ENCODE measurements around the gene SLC43A1. TPM values are rescaled to one million over a fixed set of nuclear protein-coding genes. Genes with fewer than 3 reads are reported as not detected.

The SLC43A1 gene
- total RNA-seq, 1 experiment from 2014 or later: 27.1 TPM

- TF ChIP-seq ZNF281 (CRISPR knock-in tag; IDR thresholded peaks at IDR 0.05) (no peak), GABPB1 (CRISPR knock-in tag; IDR thresholded peaks at IDR 0.05) (no peak), SMAD4 (CRISPR knock-in tag; IDR thresholded peaks at IDR 0.05) (no peak), MXD4 (CRISPR knock-in tag; IDR thresholded peaks at IDR 0.05; ENCODE audit: borderline replicate concordance) (no peak), ZNF121 (CRISPR knock-in tag; IDR thresholded peaks at IDR 0.05) (no peak), E2F4 (CRISPR knock-in tag; IDR thresholded peaks at IDR 0.05; ENCODE audit: borderline replicate concordance, low read depth) (no peak), OVOL2 (CRISPR knock-in tag; IDR thresholded peaks at IDR 0.05; ENCODE audit: borderline replicate concordance) (no peak), AR (CRISPR knock-in tag; IDR thresholded peaks at IDR 0.05) (no peak), SMAD3 (CRISPR knock-in tag; IDR thresholded peaks at IDR 0.05; ENCODE audit: borderline replicate concordance) (no peak), ZNF138 (CRISPR knock-in tag; conservative IDR thresholded peaks at IDR 0.05) (no peak), ZNF219 (CRISPR knock-in tag; IDR thresholded peaks at IDR 0.05; ENCODE audit: borderline replicate concordance) (no peak), ZBTB21 (CRISPR knock-in tag; IDR thresholded peaks at IDR 0.05; ENCODE audit: borderline replicate concordance) (no peak), ESRRA (CRISPR knock-in tag; IDR thresholded peaks at IDR 0.05; ENCODE audit: borderline replicate concordance) (no peak), ZNF532 (CRISPR knock-in tag; IDR thresholded peaks at IDR 0.05; ENCODE audit: borderline replicate concordance) (no peak), STAT6 (CRISPR knock-in tag; conservative IDR thresholded peaks at IDR 0.05; ENCODE audit: low read depth) (no peak), TCF7 (CRISPR knock-in tag; IDR thresholded peaks at IDR 0.05; ENCODE audit: low read depth) (no peak), JUN (CRISPR knock-in tag; IDR thresholded peaks at IDR 0.05) (no peak), E2F1 (CRISPR knock-in tag; IDR thresholded peaks at IDR 0.05) (no peak), ZMAT4 (CRISPR knock-in tag; IDR thresholded peaks at IDR 0.05) (no peak)
- POLR2A ChIA-PET: no interaction called here
- peaks cover 27% of the 10 kb centered on the region for H3K27me3 Mint-ChIP-seq (ENCODE audit: low read depth)
- peaks cover 43% of the 10 kb centered on the region for H3K4me1 Mint-ChIP-seq
- CTCF ChIA-PET: interaction anchor here (1.4 kb wide), 1 partner anchor 9 kb away, joined by 5 read pairs; no protein-coding TSS in a partner anchor
- no peak overlapping the region for H3K4me3 Mint-ChIP-seq
- peaks cover 7% of the 10 kb centered on the region for H3K36me3 Mint-ChIP-seq
- no peak overlapping the region for H3K27ac Mint-ChIP-seq
- DNase-seq (ENCODE audit: low spot score) (no peak), ATAC-seq (no peak)
- no peaks in the 10 kb centered on the region for H3K9me3 Mint-ChIP-seq
Observed at GRCh38 chr11:57466680-57467079, 48.8 kb downstream of the SLC43A1 start.
